ENCODE results near the gene NR1D2. TPM values are rescaled to one million over a fixed set of nuclear protein-coding genes. Genes with fewer than 3 reads are reported as not detected.

The NR1D2 gene
- total RNA-seq, 1 experiment from 2014 or later = 9.5 TPM

GRCh38 chr3:23995219-23995618, 50.1 kb downstream of the NR1D2 start:
- Histone ChIP-seq H3K36me3 (ENCODE audit: control insufficient read depth, insufficient read depth, low read length) (no peaks in the 10 kb centered on the region), H3K27me3 (ENCODE audit: control insufficient read depth, insufficient read depth, low read length) (no peaks in the 10 kb centered on the region), H3K27ac (ENCODE audit: low read length) (no peak overlapping the region), H3K4me3 (ENCODE audit: low read depth in 2 of 2, low read length in 2 of 2) (no peak overlapping the region), H3K9me3 (ENCODE audit: control insufficient read depth, insufficient read depth, low read depth, low read length) (no peaks in the 10 kb centered on the region), H3K4me1 (ENCODE audit: control insufficient read depth, insufficient read depth, low read length) (no peaks in the 10 kb centered on the region; the same call in 1 of the 2 replicates)
- no TSS peak for BruUV-seq (replicated peaks)
- ChIA-PET POLR2A (no interaction called here), CTCF (no interaction called here)
- no peak for DNase-seq (ENCODE audit: low read depth, low spot score)
- in situ Hi-C loops (cut with HindIII; ENCODE audit: low pct_unique_long_range_greater_than_20kb, low sequenced_read_pairs) = no loop called here
- TF ChIP-seq POLR2AphosphoS5 (IDR thresholded peaks at IDR 0.05; ENCODE audit: low read depth, low read length) (no peak), SIN3A (IDR thresholded peaks at IDR 0.05; ENCODE audit: borderline replicate concordance, insufficient read depth, low read depth, low read length) (no peak)
- TF ChIP-seq, protein P1, sequence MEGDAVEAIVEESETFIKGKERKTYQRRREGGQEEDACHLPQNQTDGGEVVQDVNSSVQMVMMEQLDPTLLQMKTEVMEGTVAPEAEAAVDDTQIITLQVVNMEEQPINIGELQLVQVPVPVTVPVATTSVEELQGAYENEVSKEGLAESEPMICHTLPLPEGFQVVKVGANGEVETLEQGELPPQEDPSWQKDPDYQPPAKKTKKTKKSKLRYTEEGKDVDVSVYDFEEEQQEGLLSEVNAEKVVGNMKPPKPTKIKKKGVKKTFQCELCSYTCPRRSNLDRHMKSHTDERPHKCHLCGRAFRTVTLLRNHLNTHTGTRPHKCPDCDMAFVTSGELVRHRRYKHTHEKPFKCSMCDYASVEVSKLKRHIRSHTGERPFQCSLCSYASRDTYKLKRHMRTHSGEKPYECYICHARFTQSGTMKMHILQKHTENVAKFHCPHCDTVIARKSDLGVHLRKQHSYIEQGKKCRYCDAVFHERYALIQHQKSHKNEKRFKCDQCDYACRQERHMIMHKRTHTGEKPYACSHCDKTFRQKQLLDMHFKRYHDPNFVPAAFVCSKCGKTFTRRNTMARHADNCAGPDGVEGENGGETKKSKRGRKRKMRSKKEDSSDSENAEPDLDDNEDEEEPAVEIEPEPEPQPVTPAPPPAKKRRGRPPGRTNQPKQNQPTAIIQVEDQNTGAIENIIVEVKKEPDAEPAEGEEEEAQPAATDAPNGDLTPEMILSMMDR (IDR thresholded peaks at IDR 0.05) = no peak
- TF ChIP-seq, protein P2, sequence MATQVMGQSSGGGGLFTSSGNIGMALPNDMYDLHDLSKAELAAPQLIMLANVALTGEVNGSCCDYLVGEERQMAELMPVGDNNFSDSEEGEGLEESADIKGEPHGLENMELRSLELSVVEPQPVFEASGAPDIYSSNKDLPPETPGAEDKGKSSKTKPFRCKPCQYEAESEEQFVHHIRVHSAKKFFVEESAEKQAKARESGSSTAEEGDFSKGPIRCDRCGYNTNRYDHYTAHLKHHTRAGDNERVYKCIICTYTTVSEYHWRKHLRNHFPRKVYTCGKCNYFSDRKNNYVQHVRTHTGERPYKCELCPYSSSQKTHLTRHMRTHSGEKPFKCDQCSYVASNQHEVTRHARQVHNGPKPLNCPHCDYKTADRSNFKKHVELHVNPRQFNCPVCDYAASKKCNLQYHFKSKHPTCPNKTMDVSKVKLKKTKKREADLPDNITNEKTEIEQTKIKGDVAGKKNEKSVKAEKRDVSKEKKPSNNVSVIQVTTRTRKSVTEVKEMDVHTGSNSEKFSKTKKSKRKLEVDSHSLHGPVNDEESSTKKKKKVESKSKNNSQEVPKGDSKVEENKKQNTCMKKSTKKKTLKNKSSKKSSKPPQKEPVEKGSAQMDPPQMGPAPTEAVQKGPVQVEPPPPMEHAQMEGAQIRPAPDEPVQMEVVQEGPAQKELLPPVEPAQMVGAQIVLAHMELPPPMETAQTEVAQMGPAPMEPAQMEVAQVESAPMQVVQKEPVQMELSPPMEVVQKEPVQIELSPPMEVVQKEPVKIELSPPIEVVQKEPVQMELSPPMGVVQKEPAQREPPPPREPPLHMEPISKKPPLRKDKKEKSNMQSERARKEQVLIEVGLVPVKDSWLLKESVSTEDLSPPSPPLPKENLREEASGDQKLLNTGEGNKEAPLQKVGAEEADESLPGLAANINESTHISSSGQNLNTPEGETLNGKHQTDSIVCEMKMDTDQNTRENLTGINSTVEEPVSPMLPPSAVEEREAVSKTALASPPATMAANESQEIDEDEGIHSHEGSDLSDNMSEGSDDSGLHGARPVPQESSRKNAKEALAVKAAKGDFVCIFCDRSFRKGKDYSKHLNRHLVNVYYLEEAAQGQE (IDR thresholded peaks at IDR 0.05; ENCODE audit: insufficient read depth in 1 of 2, low read depth in 2 of 2, low read length in 1 of 2) = no peak
- intact Hi-C loops (cut with micrococcal nuclease; ENCODE audit: unreplicated experiment) = loop anchor here (5.0 kb wide), 1 partner anchor 687 kb away; no protein-coding TSS in a partner anchor
- no peak for ATAC-seq

- TF ChIP-seq POLR2AphosphoS5 (IDR thresholded peaks at IDR 0.05; ENCODE audit: low read depth, low read length) (no peak), SIN3A (IDR thresholded peaks at IDR 0.05; ENCODE audit: borderline replicate concordance, insufficient read depth, low read depth, low read length) (no peak), TCF7L2 (IDR thresholded peaks at IDR 0.05; ENCODE audit: low read depth, low read length) (no peak)
- TF ChIP-seq, protein P1 (IDR thresholded peaks at IDR 0.05) = no peak
- TF ChIP-seq, protein P2 (IDR thresholded peaks at IDR 0.05; ENCODE audit: insufficient read depth in 1 of 2, low read depth in 2 of 2, low read length in 1 of 2) = no peak
- Histone ChIP-seq H3K9me3 (ENCODE audit: control insufficient read depth, insufficient read depth, low read depth, low read length) (no peaks in the 10 kb centered on the region), H3K36me3 (ENCODE audit: control insufficient read depth, insufficient read depth, low read length) (no peaks in the 10 kb centered on the region), H3K27me3 (ENCODE audit: control insufficient read depth, insufficient read depth, low read length) (no peaks in the 10 kb centered on the region), H3K4me3 (ENCODE audit: low read depth in 2 of 2, low read length in 2 of 2) (no peak overlapping the region), H3K27ac (ENCODE audit: low read length) (no peak overlapping the region), H3K4me1 (ENCODE audit: control insufficient read depth, insufficient read depth, low read length) (no peaks in the 10 kb centered on the region; the same call in 1 of the 2 replicates)
- BruUV-seq (replicated peaks) = no TSS peak
- in situ Hi-C loops (cut with HindIII; ENCODE audit: low pct_unique_long_range_greater_than_20kb, low sequenced_read_pairs) (no loop called here), intact Hi-C loops (cut with micrococcal nuclease; ENCODE audit: unreplicated experiment) (loop anchor here (5.0 kb wide), 1 partner anchor 686 kb away; no protein-coding TSS in a partner anchor)
- POLR2A ChIA-PET = no interaction called here
- ATAC-seq (no peak), DNase-seq (ENCODE audit: low read depth, low spot score) (no peak)
- CTCF ChIA-PET = no interaction called here
Observed at GRCh38 chr3:23996095-23996524, 51.0 kb downstream of the NR1D2 start.
